Left cardiac atrium (tissue), 4 donors: Measurements from ENCODE around the gene MAP1S. TPM values are rescaled to one million over a fixed set of nuclear protein-coding genes. Genes with fewer than 3 reads are reported as not detected.
"Not testable (repeated sequence)": the region's sequence is repeated elsewhere in the genome, so short reads cannot be mapped to it uniquely, and the experiment has no call there.

ENCODE experiments used
- ATAC-seq, 2 donors: fragments of 200-7000 bp; cut with Tn5 transposase; one replicate each; pipeline ENCODE4 v1.9.1; 2020; ENCODE audit warnings: mild to moderate bottlenecking in 2 of 2, moderate library complexity in 2 of 2
- DNase-seq: peaks from one replicate; pipeline ENCODE4 v3.0.0-alpha.2; 2020
- intact Hi-C, 2 donors: fragments of 100-400 bp; cut with DNase I; formaldehyde crosslinking; loops; one replicate each; pipeline versions ENCODE4 v1.14.1 to v1.15.1; 2022 to 2023
- total RNA-seq, 2 donors: library from RNA; stranded (reverse); fragmentation: NEBNext Ultra II Directional; extraction: Animal tissue kit (Norgen Biotek cat#: 25700); gene quantifications; one replicate each; pipeline ENCODE4 v1.2.1, GENCODE V29; 2021
- donor health status: DM: no; HTN: yes; CAD: no.
- donor health status: DM: no; HTN: yes; CAD: no; lungs with severe emphysema.
- donor health status: DM: yes; HTN: yes; CAD: no.
- donor health status: Dilated cardiomyopathy.

Gene MAP1S
- total RNA-seq, 2 donors from 2014 or later = 33.6 to 40.8 TPM

- DNase-seq (no peak), ATAC-seq (no peak)
- intact Hi-C loops = loop anchor here in 1 of 2 donors (10.0 kb wide), 1 partner anchor 74 kb away; the partner anchor contains the start of gene RPL18A
Observed at GRCh38 chr19:17780781-17781180, 61.5 kb downstream of the MAP1S start.

GRCh38 chr19:17783721-17784120, 64.4 kb downstream of the MAP1S start:
- ATAC-seq, DNase-seq: not testable (repeated sequence)
- intact Hi-C loops = loop anchor here in 1 of 2 donors (10.0 kb wide), 1 partner anchor 71 kb away; the partner anchor contains the start of gene RPL18A

Other genes starting within 250 kb of the MAP1S start
- 10 to 100 TPM; 33.4 to 55.1 TPM for gene SLC27A1, start 249.0 kb upstream of the MAP1S start, total RNA-seq
- 10 to 100 TPM; 28.6 to 37.3 TPM for gene PGLS, start 207.8 kb upstream of the MAP1S start, total RNA-seq
- gene COLGALT1, start 163.8 kb upstream of the MAP1S start, total RNA-seq = 10 to 100 TPM; 47.7 to 54.8 TPM
- gene UNC13A, start 31.1 kb upstream of the MAP1S start, total RNA-seq = under 1 TPM; 0.03 to 0.16 TPM
- 1 to 10 TPM; 1.5 to 1.8 TPM for gene FCHO1, start 32.0 kb downstream of the MAP1S start, total RNA-seq
- under 1 TPM in 1 of 2 donors, not detected in 1; 0.18 TPM for gene B3GNT3, start 75.7 kb downstream of the MAP1S start, total RNA-seq
- not detected for gene INSL3, start 102.0 kb downstream of the MAP1S start, total RNA-seq
- 1 to 10 TPM; 4.2 to 7.0 TPM for gene JAK3, start 128.5 kb downstream of the MAP1S start, total RNA-seq
- gene RPL18A, start 140.4 kb downstream of the MAP1S start, total RNA-seq = 1,000 to 10,000 TPM; 1,009 to 1,051 TPM
- not detected for gene SLC5A5, start 152.5 kb downstream of the MAP1S start, total RNA-seq
- gene CCDC124, start 213.5 kb downstream of the MAP1S start, total RNA-seq = 10 to 100 TPM; 74.5 to 86.8 TPM
- 1 to 10 TPM; 1.7 to 1.8 TPM for gene KCNN1, start 247.6 kb downstream of the MAP1S start, total RNA-seq